Glutamatergic neuron (in vitro differentiated cells): ENCODE data around the gene SGCE. TPM values are rescaled to one million over a fixed set of nuclear protein-coding genes. Genes with fewer than 3 reads are reported as not detected.

Source experiments
- DNase-seq: peaks from one replicate; pipeline ENCODE4 v3.0.0; 2022
- H3K27ac Mint-ChIP-seq: one replicate; pipeline ENCODE4 v1.8.0; 2020; ENCODE audit warnings: mild to moderate bottlenecking, mixed read lengths, inconsistent platforms; ENCODE audit not compliant: unreplicated experiment
- H3K27me3 Mint-ChIP-seq: one replicate; pipeline ENCODE4 v1.8.0; 2020; ENCODE audit warnings: mild to moderate bottlenecking, moderate library complexity, mixed read lengths, inconsistent platforms; ENCODE audit not compliant: unreplicated experiment
- H3K36me3 Mint-ChIP-seq: one replicate; pipeline ENCODE4 v1.8.0; 2020; ENCODE audit warnings: mild to moderate bottlenecking, mixed read lengths, inconsistent platforms; ENCODE audit not compliant: unreplicated experiment
- H3K4me1 Mint-ChIP-seq: one replicate; pipeline ENCODE4 v1.8.0; 2020; ENCODE audit warnings: mild to moderate bottlenecking, low read depth, mixed read lengths, inconsistent platforms; ENCODE audit not compliant: unreplicated experiment
- H3K4me3 Mint-ChIP-seq: one replicate; pipeline ENCODE4 v1.8.0; 2020; ENCODE audit warnings: mild to moderate bottlenecking, mixed read lengths, inconsistent platforms; ENCODE audit not compliant: unreplicated experiment
- H3K9me3 Mint-ChIP-seq: one replicate; pipeline ENCODE4 v1.8.0; 2020; ENCODE audit warnings: mild to moderate bottlenecking, moderate library complexity, mixed read lengths, inconsistent platforms; ENCODE audit not compliant: unreplicated experiment
- total RNA-seq: library from RNA; stranded (reverse); fragmentation: NEBNext Ultra II Directional; extraction: Animal tissue kit (Norgen Biotek cat#: 25700); gene quantifications from one replicate; pipeline ENCODE4 v1.2.1, GENCODE V29; 2021; ENCODE audit not compliant: unreplicated experiment
- TF ChIP-seq, protein P1 (sequence below): fragments of 200-600 bp; sonication (generic); IDR thresholded peaks from one replicate; pipeline ENCODE4 v1.5.0; 2021; ENCODE audit not compliant: partially characterized antibody, unreplicated experiment

Gene SGCE
- total RNA-seq, 1 donor from 2014 or later: 64.4 TPM

DNA sequence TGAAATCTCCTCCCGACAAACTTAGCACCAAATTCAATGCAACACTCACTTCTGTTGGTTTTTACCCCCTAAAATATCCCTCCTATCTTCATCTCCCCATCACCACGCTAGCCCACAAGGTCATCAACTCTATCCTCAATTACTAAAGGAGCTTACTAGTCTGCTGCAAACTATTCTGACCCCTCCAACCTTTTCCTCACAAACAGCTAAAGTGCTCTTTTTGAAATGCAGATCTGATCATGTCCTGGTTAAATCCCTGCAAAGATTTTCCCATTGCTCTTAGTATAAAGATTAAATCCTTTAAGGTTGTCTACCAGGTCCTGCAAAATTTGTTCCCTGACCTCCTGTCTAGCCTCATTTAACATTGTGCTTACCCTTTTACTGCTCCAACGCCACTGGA lies 8.6 kb downstream of the SGCE start:
- H3K9me3 Mint-ChIP-seq: no peaks in the 10 kb centered on the region
- no peak for DNase-seq
- peak overlapping the region; percentile 1 for H3K27ac Mint-ChIP-seq
- TF ChIP-seq, protein P1, sequence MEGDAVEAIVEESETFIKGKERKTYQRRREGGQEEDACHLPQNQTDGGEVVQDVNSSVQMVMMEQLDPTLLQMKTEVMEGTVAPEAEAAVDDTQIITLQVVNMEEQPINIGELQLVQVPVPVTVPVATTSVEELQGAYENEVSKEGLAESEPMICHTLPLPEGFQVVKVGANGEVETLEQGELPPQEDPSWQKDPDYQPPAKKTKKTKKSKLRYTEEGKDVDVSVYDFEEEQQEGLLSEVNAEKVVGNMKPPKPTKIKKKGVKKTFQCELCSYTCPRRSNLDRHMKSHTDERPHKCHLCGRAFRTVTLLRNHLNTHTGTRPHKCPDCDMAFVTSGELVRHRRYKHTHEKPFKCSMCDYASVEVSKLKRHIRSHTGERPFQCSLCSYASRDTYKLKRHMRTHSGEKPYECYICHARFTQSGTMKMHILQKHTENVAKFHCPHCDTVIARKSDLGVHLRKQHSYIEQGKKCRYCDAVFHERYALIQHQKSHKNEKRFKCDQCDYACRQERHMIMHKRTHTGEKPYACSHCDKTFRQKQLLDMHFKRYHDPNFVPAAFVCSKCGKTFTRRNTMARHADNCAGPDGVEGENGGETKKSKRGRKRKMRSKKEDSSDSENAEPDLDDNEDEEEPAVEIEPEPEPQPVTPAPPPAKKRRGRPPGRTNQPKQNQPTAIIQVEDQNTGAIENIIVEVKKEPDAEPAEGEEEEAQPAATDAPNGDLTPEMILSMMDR: no peak
- no peak overlapping the region for H3K4me3 Mint-ChIP-seq
- H3K36me3 Mint-ChIP-seq: no peaks in the 10 kb centered on the region
- peaks cover 40% of the 10 kb centered on the region for H3K4me1 Mint-ChIP-seq
- no peaks in the 10 kb centered on the region for H3K27me3 Mint-ChIP-seq

DNA sequence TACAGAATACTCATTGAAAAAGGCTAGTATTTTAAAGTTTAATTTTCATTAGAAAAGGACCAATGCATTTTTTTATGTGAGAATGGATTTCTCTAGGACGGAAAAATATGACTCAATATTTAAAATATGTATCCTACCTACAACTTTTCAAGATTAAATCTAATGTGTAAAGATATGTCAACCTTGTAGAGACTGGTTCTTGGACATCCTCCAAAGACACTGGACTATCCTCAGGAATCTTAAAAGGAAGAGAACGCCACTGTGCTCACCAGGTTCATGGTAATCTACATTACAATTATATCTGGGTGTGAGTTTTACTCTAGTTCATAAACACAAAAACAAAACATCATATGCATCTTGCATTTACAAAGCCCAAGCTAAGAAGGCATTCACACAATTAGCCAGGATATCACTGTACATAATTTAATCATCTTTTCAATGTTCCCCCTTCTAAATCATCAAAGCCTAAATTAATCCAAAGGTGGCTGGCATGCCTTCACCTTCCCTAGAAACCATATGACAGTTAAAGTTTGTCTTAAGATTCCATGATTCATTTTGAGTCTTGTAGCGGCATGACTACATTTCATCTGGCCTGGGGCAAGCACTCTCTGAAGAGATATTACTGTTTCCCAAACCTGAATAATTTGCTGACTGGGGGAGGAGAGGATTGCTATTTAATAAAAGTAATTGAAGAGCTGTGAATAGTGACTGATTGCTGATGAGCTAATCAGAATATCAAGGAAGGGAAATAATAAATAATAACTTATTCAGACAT lies 12.0 kb downstream of the SGCE start:
- TF ChIP-seq, protein P1: no peak
- Mint-ChIP-seq H3K36me3 (no peaks in the 10 kb centered on the region), H3K27me3 (no peaks in the 10 kb centered on the region), H3K27ac (no peak overlapping the region), H3K4me1 (peaks cover 18% of the 10 kb centered on the region), H3K9me3 (no peaks in the 10 kb centered on the region), H3K4me3 (no peak overlapping the region)
- DNase-seq: no peak

DNA sequence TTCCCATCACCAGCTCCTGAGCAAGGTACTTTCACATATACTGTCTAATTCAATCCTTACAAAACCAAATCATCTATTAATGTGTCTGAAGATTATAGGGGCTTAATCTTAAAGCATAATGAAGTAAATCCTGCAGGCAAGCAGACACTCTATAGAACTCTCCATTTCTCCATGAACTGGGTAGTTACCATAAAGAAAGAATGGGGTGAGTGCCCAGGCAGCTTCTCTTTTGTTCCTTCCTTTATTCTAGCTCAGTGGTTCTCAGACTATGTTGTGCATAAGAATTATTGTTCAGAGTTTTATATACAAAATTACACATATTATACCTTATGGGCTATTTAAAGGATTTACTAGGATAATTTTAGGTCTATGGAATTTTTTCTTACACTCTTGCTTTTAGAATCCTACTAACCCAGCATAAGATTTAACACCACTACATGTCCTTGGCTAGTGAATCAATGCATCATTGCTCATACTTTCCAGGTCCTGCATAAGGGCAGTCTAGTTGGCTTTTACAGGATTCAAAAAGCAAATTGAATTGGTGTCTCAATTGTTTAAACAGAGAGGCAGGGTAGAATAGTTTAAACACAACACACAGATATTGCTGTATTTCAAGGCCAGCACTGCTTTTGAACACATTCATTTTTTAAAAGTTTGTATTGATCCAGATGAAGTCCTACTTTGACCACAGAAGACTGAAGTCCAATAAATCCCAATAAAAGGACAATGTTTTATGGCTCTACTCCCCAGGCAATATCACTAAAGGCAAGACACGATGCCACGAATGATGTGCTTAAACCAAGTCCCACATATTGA lies 12.9 kb downstream of the SGCE start:
- Mint-ChIP-seq H3K27me3 (no peaks in the 10 kb centered on the region), H3K4me1 (peaks cover 14% of the 10 kb centered on the region), H3K9me3 (no peaks in the 10 kb centered on the region), H3K4me3 (no peak overlapping the region), H3K27ac (no peak overlapping the region), H3K36me3 (no peaks in the 10 kb centered on the region)
- TF ChIP-seq, protein P1: no peak
- no peak for DNase-seq

DNA sequence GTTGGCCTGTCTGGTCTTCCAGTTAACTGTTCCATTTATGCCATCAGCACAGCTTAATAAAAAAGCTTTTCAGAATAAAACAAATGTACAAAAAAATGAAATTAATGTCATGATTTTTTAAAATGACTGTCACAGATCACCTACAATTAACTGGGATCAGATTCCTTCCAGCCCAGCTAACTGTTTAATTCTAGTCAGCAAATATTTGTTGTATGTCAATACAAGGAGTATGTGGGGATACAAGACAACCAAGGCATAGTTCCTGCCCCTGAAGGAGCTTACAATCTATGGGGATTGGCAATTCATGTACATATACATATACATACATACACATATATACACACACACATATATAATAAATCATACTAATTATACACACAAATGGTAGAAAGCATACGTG lies 16.5 kb downstream of the SGCE start:
- Mint-ChIP-seq H3K27ac (no peak overlapping the region), H3K4me3 (no peak overlapping the region), H3K4me1 (peaks cover 17% of the 10 kb centered on the region), H3K9me3 (no peaks in the 10 kb centered on the region), H3K36me3 (peaks cover 4% of the 10 kb centered on the region), H3K27me3 (no peaks in the 10 kb centered on the region)
- DNase-seq: no peak
- TF ChIP-seq, protein P1: no peak

DNA sequence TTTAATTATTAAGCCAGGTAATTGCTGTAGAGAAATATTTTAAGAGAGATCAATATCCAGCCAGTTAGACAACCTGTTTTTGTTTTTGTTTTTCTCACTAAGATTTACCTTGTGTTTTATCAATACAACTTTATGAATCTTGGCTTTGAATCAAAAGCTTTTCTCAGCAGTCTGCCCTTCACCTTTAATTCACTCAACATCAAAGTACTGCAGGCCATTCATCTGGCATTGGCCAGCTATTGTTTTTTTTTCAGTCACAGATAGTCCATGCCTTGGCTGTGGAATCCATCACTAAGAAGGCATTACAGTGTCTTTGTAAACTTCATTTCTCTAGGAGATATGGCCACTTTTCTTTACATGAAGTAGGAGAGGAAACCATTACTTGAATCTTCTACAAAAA lies 20.2 kb downstream of the SGCE start:
- DNase-seq: no peak
- Mint-ChIP-seq H3K27me3 (no peaks in the 10 kb centered on the region), H3K4me3 (no peak overlapping the region), H3K9me3 (no peaks in the 10 kb centered on the region), H3K4me1 (peaks cover 44% of the 10 kb centered on the region), H3K36me3 (peaks cover 4% of the 10 kb centered on the region), H3K27ac (no peak overlapping the region)
- TF ChIP-seq, protein P1: no peak
